ENCODE data around the gene BCAS1.

GRCh38 chr20:54108326-54108642 lies 37.9 kb upstream of the BCAS1 start:
- no peak for TF ChIP-seq CTCF (IDR thresholded peaks at IDR 0.05 in 8 of 11, conservative IDR thresholded peaks at IDR 0.05 in 3 of 11)
- no peak for TF ChIP-seq POLR2A (IDR thresholded peaks at IDR 0.05)
- TF ChIP-seq POLR2AphosphoS5 (IDR thresholded peaks at IDR 0.05) = no peak
